CD4-positive, alpha-beta T cell treated with Interleukin-6 for 4 hours (primary cell): ENCODE results near the gene FAM89B.
A peak's percentile ranks its signal among the peaks of the same experiment; 100 is the strongest.

Source experiments
- DNase-seq: peaks from one replicate; pipeline ENCODE4 v3.0.0-alpha.2; 2020; ENCODE audit warnings: mixed read lengths

The FAM89B gene

DNA sequence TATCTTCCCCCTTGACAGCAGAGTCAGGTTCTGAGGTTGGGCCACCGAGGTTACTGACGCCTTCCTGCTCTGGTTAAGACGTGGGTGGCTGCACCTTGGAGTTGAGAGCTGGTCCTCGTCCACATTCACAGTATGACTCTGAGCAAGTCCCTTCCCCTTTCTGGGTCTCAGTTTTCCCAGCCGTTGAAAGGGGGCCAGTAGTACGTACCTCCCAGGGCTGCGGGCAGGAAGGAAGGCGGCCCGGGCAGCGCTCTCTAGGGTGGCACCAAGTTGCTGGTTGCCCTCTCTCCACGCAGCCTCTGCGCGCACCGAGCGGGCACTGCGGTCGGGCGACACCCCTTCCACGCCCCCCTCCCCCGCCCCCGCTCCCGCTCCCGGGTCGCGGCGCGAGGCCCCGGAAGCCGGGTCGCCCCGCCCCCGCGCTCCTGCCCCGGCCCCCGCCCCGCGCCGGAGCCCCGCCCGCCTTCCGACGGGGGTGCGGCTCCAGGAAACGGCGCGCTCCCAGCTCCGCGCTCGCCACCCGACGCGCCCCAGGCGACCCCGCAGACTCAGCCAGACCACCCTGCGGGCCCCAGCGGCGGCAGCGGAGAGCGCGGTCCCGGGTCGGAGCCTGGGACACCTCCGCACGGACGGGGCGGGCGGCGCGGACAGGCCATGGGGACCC is 3.4 kb downstream of the FAM89B start, which contains the start of gene EHBP1L1:
Gene EHBP1L1 (plus strand): TSS at position 486 of the 664 bp plus-strand sequence. CDS start 250 bp downstream, outside the sequence.
- peak; percentile 91 for DNase-seq

DNA sequence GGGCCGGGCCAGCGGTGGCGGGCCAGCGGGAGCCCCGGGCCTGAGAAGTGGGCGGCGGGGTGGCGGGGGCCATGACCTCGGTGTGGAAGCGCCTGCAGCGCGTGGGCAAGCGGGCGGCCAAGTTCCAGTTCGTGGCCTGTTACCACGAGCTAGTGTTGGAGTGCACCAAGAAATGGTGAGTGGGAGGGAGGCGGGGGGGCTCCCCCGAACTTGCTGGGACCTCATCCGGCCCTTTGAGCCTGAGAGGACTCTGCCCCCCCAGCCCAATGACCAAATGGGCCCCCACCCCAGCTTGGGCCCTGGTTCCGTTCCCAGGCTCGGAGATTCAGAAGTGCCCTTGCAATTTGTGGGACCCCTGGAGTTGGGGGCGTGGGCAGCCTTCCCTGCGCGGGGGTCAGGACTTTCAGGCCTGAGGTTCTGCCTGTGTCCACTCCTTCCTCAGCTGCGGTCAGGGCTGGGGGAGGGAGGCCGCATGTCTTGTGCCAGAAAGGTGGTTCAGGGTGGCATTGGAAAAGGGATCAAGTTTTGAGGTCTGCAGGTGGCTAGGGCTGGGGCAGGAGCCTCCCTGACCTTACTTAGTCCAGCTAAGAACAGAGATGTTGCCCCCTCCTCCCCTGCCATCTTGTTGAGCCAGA is 4.0 kb downstream of the FAM89B start:
- peak; percentile 29 for DNase-seq

DNA sequence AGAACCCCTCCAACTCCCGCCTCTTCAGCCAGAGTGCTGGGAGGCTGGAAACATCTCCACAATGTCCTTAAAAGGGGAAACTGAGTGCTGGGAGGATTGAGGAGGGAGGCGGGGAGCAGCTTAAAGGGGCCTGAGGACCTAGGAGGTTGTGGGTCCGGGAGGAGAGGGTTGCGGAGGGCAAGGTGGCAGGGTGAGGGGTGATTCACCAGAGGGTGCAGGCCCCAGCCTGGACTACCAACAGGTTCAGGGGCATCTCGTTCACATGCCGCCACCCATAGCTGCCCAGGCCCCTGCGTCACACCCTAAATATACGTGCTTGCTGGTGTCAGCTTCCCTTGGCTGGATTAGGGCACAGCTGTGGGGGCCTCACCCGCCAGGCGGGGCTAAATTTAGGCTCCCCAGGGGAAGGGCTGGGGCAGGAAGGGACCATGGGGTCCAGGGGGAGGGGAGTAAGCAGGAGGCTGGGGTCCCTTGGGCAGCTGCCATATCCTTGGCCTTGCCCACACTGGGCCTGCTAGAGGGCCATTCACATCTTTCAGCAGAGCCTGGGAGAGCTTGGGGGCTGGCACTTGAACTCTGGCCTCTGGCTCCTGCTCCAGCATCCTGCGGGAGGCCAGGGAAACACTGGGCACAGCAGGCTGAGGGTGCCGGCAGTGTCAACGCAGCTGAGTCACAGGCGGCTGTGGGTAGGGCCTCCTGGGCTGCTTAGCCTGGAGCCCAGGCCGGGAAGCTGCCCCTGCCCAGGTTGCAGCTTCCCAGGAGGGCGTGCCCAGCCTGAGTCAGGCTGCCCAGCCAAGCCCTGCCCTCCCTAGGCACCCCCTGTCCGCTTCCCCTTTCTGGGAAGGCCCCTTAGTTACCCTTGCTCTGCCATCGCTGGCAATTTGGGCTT is 4.8 kb downstream of the FAM89B start:
- peak; percentile 58 for DNase-seq

DNA sequence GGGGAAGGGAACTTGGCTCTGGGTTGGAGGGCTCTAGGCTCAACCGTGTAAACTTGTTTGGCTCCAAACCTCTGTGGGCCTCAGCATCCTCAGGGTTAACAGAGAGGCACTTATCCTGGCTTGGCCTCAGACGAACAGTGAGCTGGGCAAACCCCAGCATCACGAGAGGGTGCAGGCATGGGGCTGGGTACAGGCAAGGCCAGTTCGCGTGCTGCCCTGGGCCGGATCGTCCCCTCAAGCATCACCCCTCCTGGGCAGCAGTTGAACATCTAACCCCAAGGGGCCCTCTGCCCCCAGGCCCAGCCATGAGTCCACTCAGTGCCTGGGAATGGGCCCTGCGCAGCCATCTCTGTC is 5.4 kb downstream of the FAM89B start:
- no peak for DNase-seq

GRCh38 chr11:65578134-65578533 is 5.8 kb downstream of the FAM89B start:
- no peak for DNase-seq

DNA sequence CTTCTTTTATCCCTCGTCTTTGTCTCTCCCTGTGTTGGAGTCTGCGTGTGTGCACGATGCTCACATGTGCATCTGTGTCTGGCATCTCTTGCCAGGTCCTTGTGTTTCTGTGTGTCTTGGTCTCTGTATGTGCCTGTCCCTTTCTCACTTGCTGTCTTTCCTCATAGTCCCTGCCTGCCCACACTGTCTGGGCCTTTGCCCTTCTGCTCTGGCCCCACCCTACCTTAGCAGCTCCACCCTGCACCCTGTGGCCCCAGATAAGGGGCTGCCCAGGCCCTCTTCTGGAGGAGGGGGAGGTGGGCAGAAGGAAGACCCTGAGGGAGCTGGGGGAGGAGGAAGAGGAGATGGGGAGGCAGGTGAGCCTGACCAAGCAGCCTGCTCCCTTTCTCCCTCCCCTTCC is 6.3 kb downstream of the FAM89B start:
- DNase-seq = no peak

DNA sequence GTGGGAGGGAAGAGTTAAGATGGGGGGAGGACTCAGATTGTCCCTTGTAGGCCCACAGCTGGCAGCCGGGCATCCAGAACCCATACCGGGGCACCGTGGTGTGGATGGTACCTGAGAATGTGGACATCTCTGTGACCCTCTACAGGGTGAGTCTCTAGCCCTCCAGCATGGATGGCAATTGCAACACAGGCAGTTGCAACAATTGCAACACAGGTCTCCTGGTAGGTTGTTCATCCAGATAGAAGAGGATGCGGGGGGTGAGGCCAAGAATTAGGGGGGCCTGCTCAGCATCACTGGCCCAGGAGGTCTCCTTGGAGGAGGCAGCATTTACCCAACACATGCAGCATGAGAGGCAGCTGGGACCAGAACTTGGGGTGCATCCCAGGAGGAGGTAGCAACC is 7.0 kb downstream of the FAM89B start:
- no peak for DNase-seq

DNA sequence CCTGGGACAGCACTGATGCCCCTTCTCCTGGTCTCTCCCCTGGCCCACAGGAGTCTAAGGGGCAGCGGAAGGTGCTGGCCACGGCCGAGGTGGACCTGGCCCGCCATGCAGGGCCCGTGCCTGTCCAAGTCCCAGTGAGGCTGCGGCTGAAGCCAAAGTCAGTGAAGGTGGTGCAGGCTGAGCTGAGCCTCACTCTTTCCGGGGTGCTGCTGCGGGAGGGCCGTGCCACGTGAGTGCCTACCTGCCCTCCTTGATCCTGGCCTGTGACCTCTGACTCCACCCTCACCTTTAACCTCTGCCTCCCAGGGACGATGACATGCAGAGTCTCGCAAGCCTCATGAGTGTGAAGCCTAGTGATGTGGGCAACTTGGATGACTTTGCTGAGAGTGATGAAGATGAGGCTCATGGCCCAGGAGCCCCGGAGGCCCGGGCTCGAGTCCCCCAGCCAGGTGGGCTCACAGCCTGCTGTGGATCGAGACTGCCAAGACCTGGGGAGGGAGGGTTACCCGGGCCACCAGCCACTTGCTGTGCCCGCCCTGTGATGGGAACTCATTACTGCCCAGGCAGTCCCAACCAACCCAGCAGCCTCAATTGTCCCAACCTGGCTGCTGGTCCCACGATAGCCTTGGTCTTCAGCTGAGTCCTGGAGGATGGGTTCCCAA is 7.8 kb downstream of the FAM89B start:
- no peak for DNase-seq

GRCh38 chr11:65580756-65581155 is 8.4 kb downstream of the FAM89B start:
- DNase-seq = no peak

GRCh38 chr11:65581928-65582327 is 9.6 kb downstream of the FAM89B start:
- DNase-seq = no peak

DNA sequence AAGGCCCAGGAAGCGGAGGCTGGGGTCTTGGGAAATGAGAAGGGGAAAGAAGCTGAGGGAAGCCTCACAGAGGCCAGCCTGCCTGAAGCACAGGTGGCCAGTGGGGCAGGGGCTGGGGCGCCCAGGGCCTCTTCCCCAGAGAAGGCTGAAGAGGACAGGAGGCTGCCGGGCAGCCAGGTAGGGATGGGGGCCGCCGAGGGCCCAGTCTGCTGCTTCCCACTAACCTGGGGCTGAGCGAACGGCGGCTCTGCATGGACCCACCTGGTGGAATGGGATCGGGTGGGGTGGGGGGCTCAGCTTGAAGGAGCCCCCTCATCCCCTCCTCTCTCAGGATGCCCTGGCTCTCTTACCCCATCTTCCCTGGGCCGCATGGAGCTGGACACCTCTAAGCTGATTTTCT is 11.3 kb downstream of the FAM89B start:
- no peak for DNase-seq

DNA sequence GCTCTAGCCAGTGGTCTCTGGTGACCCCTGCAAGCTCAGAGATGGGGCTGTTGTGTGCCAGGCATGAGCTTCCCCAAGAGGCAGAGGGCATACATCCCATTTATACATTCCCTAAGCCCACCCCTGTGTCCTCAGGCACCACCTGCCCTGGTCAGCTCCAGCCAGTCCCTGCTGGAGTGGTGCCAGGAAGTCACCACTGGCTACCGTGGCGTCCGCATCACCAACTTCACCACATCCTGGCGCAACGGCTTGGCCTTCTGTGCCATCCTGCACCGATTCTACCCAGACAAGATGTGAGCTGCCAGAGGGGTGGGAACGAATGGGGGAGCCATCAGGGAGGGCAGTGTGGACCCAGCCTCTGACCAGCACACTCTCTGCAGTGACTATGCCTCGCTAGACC is 11.8 kb downstream of the FAM89B start:
- DNase-seq = no peak

- DNase-seq = no peak
These were observed 12.4 kb downstream of the FAM89B start for GRCh38 chr11:65584723-65585171.

DNA sequence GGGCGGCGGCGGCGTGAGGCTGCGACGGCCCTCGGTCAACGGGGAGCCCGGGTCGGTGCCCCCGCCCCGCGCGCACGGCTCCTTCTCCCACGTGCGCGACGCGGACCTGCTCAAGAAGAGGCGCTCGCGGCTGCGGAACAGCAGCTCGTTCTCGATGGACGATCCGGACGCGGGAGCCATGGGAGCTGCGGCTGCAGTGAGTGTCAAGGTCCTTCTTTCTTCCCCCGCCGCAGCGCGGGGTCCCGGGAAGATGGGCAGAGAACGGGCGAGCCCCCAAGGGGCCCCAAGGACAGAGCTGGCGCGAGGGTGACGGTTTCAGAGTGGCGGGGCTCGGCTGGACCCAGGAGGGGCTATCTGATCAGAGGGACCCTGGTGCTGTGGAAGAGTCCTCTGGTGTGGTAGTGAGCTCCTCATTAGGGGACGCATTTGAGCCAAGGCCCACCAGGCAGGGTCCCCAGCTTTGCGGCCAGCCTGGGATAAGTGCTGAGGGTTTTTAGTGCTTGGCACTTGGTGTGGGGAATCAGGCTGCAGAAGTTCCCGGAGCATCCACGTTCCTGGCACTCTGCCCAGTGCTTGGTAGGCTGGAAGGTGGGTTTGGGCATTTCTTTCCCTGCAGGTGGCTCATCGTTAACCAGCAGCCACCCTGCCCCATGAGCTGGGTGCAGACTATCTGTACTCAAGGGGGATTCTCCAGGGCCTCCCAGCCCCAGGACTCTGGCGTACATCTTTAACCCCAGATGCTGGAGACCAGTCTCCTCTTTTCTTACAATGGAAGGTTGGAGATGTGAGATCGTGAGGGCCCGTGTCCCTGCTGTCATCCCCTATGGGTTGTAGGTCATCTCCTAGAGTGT is 13.3 kb downstream of the FAM89B start:
- no peak for DNase-seq

- DNase-seq = no peak
These were observed 13.9 kb downstream of the FAM89B start for GRCh38 chr11:65586247-65586630.

DNA sequence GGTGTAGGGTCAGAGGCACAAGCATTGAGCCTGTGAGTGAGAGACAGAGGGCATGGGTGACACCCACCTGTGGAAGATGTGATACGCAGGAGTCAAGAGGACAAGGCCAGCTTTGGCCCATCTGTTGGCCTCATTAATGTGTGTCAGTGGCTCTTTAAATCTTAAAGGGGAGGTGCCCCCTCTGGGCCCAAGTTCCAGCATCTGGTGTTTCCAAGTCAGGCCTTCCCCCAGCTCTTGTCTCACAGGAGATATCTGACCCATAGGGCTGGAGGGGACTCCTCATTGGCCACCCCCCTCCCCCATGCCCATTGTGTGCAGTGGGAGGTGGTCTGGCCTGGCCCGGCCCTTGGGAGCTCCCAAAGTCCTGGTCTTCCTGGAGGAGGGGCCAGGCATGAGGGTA is 14.3 kb downstream of the FAM89B start:
- no peak for DNase-seq

DNA sequence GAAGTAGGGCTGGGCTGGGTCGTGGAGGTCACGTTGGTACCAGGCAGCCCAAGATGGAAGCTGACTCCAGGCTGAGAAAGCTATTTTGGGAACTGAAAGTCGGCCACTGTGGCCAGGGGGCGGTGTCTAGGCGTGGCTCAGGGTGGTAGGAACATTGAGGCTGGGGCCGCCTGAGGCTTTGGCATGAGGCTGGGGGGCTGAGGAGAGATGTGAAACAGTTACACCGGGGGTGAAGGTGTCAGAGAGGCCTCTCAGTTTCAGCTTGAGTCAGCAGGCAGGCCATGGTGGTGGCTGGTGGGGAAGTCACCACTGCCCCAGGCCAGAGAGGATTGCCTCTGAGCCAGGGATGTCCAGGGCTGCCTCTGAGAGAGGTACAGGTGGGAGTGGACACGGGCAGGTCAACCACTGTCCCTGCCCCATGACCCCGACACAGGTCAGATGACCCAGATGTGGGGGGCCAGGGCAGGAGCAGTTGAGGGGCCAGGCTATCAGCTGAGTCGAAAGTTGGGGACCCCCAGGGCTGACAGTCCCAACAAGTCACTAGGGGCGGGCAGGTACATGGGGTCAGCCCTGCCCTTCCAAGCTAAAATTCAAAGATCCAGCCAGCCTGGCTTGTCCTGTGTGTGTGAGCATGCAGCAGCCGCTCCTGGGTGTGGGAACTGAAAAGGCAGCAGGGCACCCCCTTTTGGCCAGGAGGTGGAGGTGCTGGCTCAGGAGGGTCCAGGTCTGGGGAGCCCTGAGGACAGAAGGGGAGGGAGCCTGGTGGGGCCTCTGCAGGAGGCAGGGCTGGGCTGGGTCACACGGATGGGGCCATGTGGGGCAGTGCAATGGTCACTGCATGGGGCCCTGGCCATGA is 16.1 kb downstream of the FAM89B start:
- peak; percentile 84 for DNase-seq

- no peak for DNase-seq
These were observed 17.3 kb downstream of the FAM89B start for GRCh38 chr11:65589444-65590239.

- no peak for DNase-seq
These were observed 18.0 kb downstream of the FAM89B start for GRCh38 chr11:65590240-65590738.
